SU-DHL-6 (cell line): ENCODE results near the gene STK32C.

Experiments used
- CTCF ChIP-seq: fragments of 200-600 bp; sonication (generic); IDR thresholded peaks from one replicate; pipeline ENCODE4 v1.5.1; 2017; ENCODE audit warnings: antibody characterized with exemption, mild to moderate bottlenecking, low read length, moderate library complexity; ENCODE audit not compliant: insufficient read depth, poor library complexity, severe bottlenecking
- EZH2phosphoT487 ChIP-seq: fragments of 200-600 bp; sonication (generic), shearing (Covaris generic); conservative IDR thresholded peaks from 2 replicates; pipeline ENCODE4 v1.6.1; 2018; ENCODE audit warnings: mild to moderate bottlenecking, antibody characterized with exemption, low read length, moderate library complexity, mixed read lengths

GRCh38 chr10:132252412-132252811 lies 55.3 kb downstream of the STK32C start:
- TF ChIP-seq CTCF (no peak), EZH2phosphoT487 (no peak)
